ENCODE measurements around the gene NOS2. TPM values are rescaled to one million over a fixed set of nuclear protein-coding genes. Genes with fewer than 3 reads are reported as not detected.
"Not testable (repeated sequence)": the region's sequence is repeated elsewhere in the genome, so short reads cannot be mapped to it uniquely, and the experiment has no call there.

NOS2 gene
- total and polyA plus RNA-seq, 8 donors: 0.03 to 0.43 (median 0.08) TPM; not detected in 1

DNA sequence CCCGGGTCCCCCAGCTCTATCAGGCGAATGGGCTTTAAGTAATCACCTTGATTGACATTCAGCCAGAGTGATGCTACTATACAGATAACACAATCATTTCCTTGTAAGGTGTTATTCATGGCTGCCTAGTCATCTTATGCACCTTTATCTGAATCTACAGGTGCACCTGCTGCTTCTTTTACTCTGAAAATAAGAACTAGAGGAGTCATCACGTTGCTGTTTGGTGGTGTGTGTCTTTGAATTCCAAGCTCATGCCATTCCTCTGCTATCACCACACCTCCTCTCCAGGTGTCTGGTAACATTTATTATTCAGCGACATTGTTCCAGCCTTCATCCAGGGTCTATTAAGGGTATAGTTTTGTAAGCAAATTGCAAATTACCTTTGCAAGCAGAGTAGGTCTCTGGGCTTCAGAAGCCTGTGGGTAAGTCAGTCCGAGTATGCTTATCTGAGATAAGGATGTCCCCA lies 51.9 kb downstream of the NOS2 start:
- ATAC-seq (no peak), FAIRE-seq (no peak), DNase-seq (no peak)
- no peaks in the 10 kb centered on the region for H3K4me1 ChIP-seq
- intact Hi-C loops (cut with DNase I): no loop called here
- H3K4me3 ChIP-seq: no peak overlapping the region
- no peaks in the 10 kb centered on the region for H3K36me3 ChIP-seq
- 38 to 44% methylated on average over 5 of the region's 5 CpGs for WGBS, 2 donors
- no peaks in the 10 kb centered on the region for H3K27me3 ChIP-seq
- TF ChIP-seq, protein P1, sequence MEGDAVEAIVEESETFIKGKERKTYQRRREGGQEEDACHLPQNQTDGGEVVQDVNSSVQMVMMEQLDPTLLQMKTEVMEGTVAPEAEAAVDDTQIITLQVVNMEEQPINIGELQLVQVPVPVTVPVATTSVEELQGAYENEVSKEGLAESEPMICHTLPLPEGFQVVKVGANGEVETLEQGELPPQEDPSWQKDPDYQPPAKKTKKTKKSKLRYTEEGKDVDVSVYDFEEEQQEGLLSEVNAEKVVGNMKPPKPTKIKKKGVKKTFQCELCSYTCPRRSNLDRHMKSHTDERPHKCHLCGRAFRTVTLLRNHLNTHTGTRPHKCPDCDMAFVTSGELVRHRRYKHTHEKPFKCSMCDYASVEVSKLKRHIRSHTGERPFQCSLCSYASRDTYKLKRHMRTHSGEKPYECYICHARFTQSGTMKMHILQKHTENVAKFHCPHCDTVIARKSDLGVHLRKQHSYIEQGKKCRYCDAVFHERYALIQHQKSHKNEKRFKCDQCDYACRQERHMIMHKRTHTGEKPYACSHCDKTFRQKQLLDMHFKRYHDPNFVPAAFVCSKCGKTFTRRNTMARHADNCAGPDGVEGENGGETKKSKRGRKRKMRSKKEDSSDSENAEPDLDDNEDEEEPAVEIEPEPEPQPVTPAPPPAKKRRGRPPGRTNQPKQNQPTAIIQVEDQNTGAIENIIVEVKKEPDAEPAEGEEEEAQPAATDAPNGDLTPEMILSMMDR (IDR thresholded peaks at IDR 0.05): no peak
- H3K9me3 ChIP-seq: no peaks in the 10 kb centered on the region
- no peak overlapping the region for H3K27ac ChIP-seq

DNA sequence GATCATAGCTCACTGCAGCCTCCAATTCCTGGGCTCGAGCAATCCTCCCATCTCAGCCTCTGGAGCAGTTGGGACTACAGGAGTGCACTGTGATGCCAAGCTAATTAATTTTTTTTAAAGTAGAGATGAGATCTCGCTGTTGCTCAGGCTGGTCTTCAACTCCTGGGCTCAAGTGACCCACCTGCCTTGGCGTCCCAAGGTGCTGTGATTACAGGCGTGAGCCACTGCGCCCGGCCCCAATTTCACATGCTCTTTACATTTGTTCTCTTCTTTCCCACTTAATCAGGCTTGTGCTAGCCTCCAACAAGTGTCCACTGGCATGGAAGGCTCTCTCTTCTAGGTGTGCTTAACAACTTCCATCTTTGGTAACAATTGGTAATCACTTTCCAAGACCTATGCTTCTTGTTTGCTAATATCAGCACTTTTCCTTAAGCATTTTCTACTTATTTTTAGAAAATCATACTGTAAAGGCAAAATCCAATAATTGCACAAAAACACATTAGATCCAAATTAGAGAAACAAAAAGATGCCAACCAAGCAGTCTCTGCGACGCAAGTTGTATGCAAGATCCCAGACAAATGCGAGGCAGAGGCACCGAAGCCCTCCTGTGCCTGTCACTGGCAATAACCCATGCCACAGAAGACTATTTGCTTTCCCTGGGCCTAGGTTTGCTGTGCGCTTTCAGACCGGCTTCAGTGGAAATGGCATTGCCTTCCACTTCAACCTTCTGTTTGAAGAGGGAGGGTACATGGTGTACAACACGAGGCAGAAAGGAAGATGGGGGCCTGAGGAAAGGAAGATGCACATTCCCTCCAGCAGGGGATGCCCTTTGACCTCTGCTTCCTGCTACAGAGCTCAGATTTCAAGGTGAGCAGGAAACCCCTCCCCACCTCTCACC lies 52.6 kb downstream of the NOS2 start:
- no peak for FAIRE-seq
- TF ChIP-seq, protein P1 (IDR thresholded peaks at IDR 0.05): no peak
- no peak overlapping the region for H3K27ac ChIP-seq

DNA sequence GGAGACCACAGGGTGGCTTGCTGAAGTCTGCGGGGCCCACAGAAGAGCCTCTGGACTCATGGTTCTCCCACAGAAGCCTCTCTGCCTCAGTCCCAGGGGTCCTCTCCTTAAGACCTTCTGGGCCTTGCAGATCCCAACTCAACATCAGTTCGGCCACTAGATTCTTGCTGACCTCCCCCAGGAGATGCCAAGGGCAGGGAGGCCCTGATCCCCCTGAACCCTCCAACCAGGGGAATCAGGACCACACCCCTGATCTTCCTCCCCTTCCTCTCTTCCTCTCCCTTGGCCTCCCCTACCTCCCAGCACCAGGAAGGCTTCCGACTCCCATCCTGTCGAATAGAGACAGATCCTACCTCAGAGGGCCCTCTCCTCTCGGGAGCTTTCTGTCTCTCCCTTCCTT lies 53.4 kb downstream of the NOS2 start:
- Histone ChIP-seq H3K4me3 (no peak overlapping the region), H3K9me3 (no peaks in the 10 kb centered on the region), H3K27me3 (no peaks in the 10 kb centered on the region), H3K4me1 (no peaks in the 10 kb centered on the region), H3K36me3 (no peaks in the 10 kb centered on the region), H3K27ac (no peak overlapping the region)
- TF ChIP-seq, protein P1 (IDR thresholded peaks at IDR 0.05): no peak
- WGBS, 2 donors: 88 to 91% methylated on average over 5 of the region's 5 CpGs
- no peak for DNase-seq
- FAIRE-seq: no peak
- no peak for ATAC-seq
- intact Hi-C loops (cut with DNase I): no loop called here

More for the DNA sequence above, 52.6 kb downstream of the NOS2 start:
- ATAC-seq (no peak), DNase-seq (no peak)
- H3K4me3 ChIP-seq: no peak overlapping the region
- no peaks in the 10 kb centered on the region for H3K4me1 ChIP-seq
- H3K9me3 ChIP-seq: no peaks in the 10 kb centered on the region
- WGBS, 2 donors: 82 to 90% methylated on average over 13 of the region's 13 CpGs
- intact Hi-C loops (cut with DNase I): no loop called here
- no peaks in the 10 kb centered on the region for H3K36me3 ChIP-seq
- no peaks in the 10 kb centered on the region for H3K27me3 ChIP-seq

DNA sequence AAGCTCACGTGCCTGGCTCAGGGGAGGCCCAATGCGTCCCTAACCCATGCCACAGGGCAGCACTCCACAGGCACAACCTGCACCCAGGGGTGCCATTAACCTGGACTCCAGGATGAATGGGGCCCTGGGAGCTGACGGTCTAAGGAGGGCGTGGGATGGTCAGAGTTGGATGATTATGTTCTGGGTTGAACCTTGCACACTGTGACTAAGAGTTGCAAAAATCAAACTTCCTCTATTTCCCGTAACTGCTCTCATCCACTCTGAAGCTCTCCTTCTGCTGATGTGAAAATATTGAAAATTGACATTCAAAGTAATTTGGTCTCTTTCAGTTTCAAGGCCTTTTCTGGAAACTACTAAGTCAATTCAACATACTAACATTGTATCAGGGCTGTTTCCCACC lies 54.0 kb downstream of the NOS2 start:
- H3K4me3 ChIP-seq; intact Hi-C loops (cut with DNase I); H3K9me3 ChIP-seq; H3K36me3 ChIP-seq; DNase-seq; H3K27me3 ChIP-seq; H3K27ac ChIP-seq; FAIRE-seq; H3K4me1 ChIP-seq: not testable (repeated sequence)
- ATAC-seq: peak in 1 of 4 donors; percentile 55
- 89 to 95% methylated on average over 1 of the region's 5 CpGs for WGBS, 2 donors

DNA sequence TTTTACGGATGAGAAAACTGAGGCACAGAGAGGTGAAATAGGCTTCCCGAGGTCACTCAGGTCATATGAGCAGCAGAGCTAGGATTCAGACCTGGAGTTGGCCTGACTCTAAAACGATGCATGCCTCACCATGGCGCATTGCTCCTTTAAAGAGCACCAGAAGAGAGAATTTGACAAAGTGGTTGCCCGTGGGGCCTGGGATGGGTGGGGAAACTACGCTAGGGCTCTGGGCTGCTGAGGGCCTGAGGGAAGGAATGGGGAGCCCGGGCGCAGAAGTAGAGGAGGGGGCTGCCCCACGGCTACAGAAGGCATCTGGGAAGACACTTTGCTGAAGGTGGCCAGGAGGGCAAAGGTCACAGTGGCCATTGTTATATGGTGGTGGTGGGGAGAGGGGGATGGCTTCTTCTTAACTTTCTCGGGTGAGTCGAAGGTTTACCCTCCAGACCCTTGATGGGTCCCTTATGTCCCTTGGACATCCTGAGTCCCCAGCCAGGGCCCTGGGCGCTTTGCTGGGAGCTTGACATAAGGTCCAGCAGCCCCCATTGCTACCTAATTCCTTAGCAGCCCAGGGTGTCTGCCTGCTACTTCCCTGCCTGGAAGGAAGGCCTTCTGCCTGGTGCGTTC lies 55.0 kb downstream of the NOS2 start:
- H3K4me1 ChIP-seq; H3K36me3 ChIP-seq; ATAC-seq; DNase-seq; H3K27me3 ChIP-seq; intact Hi-C loops (cut with DNase I); FAIRE-seq; H3K4me3 ChIP-seq; H3K9me3 ChIP-seq; H3K27ac ChIP-seq: not testable (repeated sequence)
- WGBS, 2 donors: 73 to 84% methylated on average over 13 of the region's 13 CpGs
